GM18517 (cell line): ENCODE measurements around the gene RNU2-1.
"Not testable (repeated sequence)": the region's sequence is repeated elsewhere in the genome, so short reads cannot be mapped to it uniquely, and the experiment has no call there.

Experiments
- ATAC-seq: cut with Tn5 transposase; IDR thresholded peaks from one replicate; pipeline ENCODE4 v1.9.1; 2021; ENCODE audit warnings: mild to moderate bottlenecking, moderate library complexity; ENCODE audit not compliant: unreplicated experiment

The RNU2-1 gene

DNA sequence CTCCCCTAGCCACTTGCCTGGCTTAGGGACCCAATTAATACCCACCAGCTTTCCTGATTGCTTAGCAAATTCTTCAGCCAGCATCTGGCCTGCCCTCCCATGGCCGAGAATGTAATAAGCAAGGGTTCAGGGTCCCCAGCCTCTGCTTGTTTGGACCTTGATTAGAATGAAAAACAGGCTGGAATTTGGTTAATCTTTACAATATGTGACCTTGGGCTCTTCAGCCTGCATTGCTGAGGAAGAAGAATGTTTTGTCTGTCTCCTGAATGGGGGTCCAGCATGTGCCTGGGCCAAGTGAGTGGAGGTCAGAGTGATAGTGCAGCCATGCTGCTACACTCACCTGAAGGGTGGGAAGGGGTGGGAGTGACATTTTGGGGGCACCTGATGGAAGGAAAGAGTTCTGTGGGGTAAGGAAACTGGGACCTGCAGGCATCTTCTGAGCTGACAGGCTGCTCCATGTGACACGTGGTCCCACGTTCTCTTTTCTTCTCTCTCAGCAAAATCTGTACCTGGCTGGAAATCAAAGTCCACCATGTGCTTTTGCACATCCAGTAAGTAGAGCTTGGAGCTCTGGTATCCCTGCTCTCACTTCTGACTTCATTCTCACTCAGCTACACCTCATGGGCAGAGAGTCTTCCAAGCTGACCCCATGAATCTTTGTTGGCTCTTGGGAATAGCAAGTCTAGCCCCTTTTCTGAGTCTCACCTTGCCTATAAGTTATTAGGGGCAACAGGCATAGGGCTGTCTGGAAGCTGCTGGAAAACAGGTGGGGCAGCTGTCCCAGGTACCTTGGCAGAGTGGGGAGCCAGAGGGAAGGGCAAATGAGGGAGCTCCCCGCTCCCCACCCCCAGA lies 16.8 kb downstream of the RNU2-1 start:
- ATAC-seq: no peak

DNA sequence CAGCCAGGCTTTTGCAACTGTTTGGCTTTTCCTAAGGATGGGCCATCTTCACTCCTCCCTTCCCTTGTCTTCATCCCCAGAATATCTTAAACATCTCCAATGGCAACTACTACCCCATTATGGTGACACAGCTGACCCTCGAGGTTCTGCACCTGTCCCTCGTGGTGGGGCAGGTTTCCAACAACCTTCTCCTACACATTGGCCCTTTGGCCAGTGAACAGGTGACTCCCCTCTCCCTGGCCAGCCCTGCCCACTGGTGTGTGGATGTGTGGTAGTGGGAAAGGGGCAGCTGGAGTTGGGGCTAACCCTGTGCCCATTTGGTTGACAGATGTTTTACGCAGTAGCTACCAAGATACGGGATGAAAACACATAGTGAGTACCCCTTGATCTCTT lies 17.4 kb downstream of the RNU2-1 start:
- no peak for ATAC-seq

DNA sequence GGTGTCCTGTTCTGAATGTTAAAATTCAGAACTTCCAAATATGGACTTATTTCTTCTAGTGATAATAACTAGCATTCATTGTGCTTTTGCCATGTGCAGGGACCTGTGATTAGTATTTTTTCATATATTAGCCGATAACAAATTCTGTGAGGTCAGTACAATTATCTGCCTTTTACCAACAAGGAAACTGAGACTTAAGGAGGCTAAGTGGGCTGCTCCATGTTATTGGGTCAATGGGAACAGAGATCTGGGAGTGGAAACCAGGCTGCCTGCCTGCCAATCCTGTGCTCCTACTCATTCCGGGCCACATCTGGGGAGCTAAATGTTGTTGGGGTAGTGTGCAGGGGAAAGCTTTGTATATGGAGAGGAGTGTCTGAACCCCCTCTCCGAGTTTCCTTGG lies 18.4 kb downstream of the RNU2-1 start:
- no peak for ATAC-seq

DNA sequence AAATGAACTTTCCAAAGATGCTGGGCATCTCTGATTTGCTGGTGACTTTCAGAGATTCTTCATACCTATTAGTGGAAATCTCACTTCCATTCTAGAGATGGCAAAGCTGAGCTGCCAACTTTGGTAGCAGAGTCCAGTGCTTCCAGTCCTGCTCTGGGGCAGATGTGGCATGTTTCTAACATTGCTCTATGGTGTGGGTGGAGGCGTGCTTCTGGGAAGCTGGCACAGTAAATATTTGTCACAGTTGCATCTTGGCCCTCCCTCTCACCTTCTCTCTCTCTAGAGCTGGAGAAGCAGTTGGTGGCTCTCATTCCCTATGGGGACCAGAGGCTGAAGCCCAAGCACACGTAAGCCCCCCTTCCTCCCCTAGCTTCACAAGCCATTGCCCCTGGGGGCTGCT lies 20.2 kb downstream of the RNU2-1 start:
- ATAC-seq: no peak

DNA sequence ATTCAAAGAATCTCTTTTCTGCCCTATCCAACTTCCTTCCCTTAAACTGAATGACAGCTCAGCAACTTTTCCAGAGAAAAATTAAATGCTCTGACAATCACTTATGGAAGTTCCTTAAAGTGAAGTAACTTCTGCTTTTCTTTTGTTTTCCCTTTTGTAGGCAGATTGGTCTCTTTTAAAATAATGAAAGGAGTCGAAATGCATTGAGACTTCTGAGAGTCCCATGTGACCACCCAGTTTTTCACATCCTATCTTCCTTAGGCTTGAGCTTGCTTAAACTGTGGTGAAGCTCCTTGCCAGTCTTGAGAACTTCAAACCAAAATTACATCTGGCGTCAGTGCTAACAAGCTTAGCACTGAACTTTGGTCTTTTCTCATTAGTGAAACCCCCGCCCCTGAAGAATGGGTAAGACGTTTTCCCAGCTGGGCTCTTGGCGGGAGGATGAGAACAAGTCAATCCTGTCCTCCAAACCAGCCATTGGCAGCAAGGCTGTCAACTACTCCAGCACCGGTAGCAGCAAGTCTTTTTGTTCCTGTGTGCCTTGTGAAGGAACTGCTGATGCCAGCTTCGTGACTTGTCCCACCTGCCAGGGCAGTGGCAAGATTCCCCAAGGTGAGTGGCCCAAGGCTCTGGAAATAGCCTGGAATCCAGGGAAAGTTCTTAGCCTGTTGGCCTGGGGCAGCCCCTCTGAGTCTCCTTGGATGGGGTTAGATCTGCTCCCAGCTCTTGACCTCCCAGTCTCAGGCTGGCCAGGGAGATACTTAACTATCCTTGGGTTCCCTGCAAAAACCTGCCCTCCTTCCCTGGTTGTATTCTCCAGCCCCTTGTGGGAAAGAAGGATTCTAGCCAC lies 20.9 kb downstream of the RNU2-1 start:
- ATAC-seq: no peak

DNA sequence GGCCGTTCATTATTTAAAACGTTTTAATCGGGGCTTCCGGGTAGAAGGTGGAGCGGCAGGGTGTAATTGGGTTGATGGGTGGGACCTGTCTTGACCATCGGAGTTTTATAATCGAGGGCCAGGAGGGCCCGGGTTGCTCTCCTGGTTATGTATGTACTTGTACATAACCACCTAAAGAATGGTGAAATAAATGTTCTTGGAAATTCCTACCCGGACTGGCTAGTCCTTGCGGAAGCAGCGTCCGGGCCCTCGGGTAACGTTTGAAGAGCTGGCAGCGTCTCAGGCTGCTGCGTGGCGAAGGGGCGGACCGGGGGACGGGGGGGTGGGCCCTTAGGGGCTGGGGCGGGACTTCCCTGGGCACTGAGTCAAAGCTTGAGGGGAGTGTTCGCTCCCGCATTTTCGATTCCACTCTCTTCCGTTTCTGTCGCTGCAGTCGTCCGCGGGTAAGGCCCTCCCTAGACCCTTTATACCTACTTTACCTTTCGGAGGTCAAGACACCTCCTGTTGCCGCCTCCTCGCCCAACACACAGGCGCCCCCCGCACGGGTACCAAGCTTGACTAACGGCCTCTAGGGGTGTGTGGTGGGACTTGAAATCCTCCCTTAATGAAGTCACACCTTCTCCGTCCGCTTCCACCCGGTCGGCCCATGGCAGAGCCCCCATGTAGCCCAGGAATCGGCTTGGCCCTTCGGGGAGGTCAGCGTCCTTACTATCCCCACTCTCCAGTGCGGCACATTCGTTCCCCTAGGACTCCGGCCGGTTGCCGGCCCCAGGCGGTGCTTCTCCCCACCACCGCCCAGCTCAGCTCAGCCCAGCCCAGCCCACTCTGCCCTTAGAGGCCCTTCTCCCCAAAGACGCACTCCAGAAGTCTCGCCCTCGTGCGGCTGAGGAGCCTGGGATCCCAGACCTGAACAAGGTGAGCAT lies 22.0 kb downstream of the RNU2-1 start, which contains the start of gene TMEM106A:
Gene TMEM106A, plus strand, starts transcription at position 396 of the 923 bp plus-strand sequence. CDS start 1,167 bp downstream, outside the sequence.
- peak; percentile 65 for ATAC-seq

DNA sequence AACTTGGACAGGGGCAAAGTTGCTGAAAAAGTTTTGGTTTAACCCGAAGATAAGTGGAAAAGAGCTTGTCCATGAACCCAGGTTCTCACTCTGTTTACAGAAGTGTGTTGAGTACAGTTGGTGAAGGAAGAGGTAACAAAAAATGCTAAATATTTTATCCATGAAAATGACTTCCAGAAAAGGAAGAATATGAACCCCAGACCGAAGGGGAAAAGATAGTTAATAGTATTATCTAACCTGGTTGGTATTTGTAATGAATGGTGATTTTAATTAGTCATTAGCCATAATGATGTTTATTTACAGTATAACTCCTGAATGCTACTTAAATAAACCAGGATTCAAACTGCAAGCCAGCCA lies 22.7 kb downstream of the RNU2-1 start:
- ATAC-seq: no peak

DNA sequence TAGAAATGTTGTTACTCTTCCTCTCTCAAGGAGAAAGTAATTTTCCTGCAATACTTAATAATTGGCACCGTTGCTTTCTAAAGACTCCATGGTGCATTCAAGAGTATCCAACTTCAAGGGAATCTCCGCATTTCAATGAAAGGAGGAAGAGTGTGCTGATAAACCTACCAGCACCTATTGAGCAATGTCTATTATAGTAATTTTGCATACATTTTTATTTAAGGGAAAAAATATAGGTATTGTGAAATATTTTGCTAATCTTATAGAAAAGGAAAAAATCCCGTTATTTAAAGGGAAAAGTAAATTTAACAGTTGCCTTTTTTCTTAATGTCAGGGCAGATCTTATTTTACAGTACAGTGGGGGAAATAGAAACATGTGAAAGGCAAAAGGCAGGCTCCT lies 23.2 kb downstream of the RNU2-1 start:
- ATAC-seq: no peak

DNA sequence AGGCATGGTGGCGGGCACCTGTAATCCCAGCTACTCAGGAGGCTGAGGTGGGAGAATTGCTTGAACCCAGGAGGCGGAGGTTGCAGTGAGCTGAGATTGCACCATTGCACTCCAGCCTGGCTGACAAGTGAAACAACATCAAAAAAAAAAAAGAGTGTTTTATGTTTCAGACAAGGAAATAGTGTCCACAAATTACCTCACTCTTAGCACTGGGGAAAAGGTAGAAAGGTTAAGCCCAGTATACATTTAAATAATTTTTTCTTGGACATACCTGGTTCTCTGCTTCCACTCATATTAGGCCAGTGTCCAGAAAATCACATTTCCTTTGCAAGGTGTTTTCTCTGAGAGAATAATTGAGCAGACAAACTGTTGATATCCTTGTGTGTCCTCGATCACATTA lies 30.8 kb downstream of the RNU2-1 start:
- not testable (repeated sequence) for ATAC-seq

DNA sequence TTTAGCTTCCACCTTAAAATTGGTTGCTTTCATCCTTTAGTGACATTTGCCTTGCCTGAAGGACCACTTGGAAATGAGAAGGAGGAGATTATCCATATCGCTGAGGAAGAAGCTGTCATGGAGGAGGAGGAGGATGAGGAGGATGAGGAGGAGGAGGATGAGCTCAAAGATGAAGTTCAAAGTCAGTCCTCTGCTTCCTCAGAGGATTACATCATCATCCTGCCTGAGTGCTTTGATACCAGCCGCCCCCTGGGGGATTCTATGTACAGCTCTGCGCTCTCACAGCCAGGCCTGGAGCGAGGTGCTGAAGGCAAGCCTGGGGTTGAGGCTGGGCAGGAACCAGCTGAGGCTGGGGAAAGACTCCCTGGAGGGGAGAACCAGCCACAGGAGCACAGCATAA lies 33.6 kb downstream of the RNU2-1 start:
- ATAC-seq: no peak

DNA sequence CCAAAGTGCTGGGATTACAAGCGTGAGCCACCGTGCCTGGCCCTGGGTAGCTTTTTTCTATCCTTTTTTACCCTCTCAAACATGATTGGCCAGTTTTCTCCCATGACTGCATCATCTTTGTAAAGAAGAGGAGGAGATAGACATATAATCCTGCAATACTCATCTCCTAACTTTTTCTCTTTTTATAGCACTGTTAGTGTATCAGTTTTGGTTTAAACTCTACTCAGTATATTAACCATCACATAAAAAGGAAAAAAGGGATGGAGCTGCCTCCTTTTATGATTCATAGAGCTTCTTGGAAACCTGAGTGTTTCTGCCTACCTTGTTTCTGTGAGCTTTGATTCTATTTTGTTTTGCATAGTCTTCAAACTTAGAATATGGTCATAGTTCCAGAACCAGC lies 34.1 kb downstream of the RNU2-1 start:
- ATAC-seq: no peak

DNA sequence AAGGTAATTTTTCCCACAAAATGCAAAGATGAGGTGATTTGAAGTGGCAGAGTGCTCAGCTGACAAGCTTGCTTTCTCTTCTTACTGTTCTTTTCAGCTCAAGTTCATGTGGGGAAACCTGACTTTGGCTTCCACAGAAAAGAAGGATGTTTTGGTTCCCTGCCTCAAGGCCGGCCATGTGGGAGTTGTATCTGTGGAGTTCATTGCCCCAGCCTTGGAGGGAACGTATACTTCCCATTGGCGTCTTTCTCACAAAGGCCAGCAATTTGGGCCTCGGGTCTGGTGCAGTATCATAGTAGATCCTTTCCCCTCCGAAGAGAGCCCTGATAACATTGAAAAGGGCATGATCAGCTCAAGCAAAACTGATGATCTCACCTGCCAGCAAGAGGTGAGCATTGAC lies 40.5 kb downstream of the RNU2-1 start:
- ATAC-seq: no peak

DNA sequence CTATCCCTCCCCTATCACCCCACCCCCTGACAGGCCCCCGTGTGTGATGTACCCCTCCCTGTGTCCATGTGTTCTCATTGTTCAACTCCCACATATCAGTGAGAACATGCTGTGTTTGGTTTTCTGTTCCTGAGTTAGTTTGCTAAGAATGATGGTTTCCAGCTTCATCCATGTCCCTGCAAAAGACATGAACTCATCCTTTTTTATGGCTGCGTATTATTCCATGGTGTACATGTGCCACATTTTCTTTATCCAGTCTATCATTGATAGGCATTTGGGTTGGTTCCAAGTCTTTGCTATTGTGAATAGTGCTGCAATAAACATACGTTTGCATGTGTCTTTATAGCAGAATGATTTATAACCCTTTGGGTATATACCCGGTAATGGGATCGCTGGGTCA lies 47.1 kb downstream of the RNU2-1 start:
- ATAC-seq: not testable (repeated sequence)

DNA sequence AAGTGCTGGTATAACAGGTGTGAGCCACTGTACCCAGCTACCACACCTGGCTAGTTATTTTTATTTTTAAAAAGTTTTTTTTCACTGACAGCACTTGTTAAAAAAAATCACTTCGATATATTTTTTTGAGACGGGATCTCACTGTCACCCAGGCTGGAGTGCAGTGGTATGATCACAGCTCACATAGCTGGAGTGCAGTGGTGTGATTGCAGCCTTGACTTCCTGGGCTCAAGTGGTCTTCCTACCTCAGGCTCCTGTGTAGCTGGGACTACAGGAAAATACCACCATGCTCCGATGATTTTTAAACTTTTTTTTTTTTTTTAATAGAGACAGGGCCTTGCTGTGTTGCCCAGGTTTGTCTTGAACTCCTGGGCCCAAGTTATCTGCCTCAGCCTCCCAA lies 49.9 kb downstream of the RNU2-1 start:
- no peak for ATAC-seq
